BJ (cell line): Measurements from ENCODE around the gene ARHGEF33. TPM values are rescaled to one million over a fixed set of nuclear protein-coding genes. Genes with fewer than 3 reads are reported as not detected.

ENCODE experiments used
- CTCF ChIA-PET: fragments of 350-600 bp; formaldehyde crosslinking; extraction: SDS; loops from one replicate; lab custom pipeline; 2021; ENCODE audit warnings: antibody characterized with exemption, inconsistent platforms; lab: Yijun Ruan, JAX
- POLR2A ChIA-PET: fragments of 300-600 bp; sonication (Branson Sonifier 250); formaldehyde crosslinking; extraction: SDS; loops from one replicate; lab custom pipeline; 2021; ENCODE audit warnings: antibody characterized with exemption; lab: Charles Lee
- DNase-seq: peaks from one replicate; pipeline ENCODE4 v3.0.0-alpha.2; 2011; ENCODE audit warnings: low read depth
- H3K27me3 ChIP-seq: 2 replicates; pipeline ENCODE4 v1.6.0; 2011; ENCODE audit warnings: low read length; ENCODE audit not compliant: control insufficient read depth, insufficient read depth
- H3K36me3 ChIP-seq: 2 replicates; pipeline ENCODE4 v1.5.1; 2011; ENCODE audit warnings: low read length; ENCODE audit not compliant: control insufficient read depth, insufficient read depth
- H3K4me3 ChIP-seq: 2 replicates; pipeline ENCODE4 v1.5.1; 2011; ENCODE audit warnings: low read depth, mild to moderate bottlenecking, control low read depth, low read length
- CTCF ChIP-seq: IDR thresholded peaks from 2 replicates; pipeline ENCODE4 v1.5.1; 2011; ENCODE audit warnings: low read depth, mild to moderate bottlenecking, control low read depth, inconsistent platforms, low read length, moderate library complexity; ENCODE audit not compliant: insufficient read depth
- polyA plus RNA-seq: library from polyadenylated mRNA; depleted of rRNA; stranded (reverse); fragments of >200 nt; gene quantifications from 2 replicates; pipeline ENCODE4 v1.2.3, GENCODE V29; 2011

ARHGEF33 gene
- polyA plus RNA-seq, 1 experiment: 0.31 TPM

- H3K36me3 ChIP-seq: no peaks in the 10 kb centered on the region; the same call in 1 of the 2 replicates
- CTCF ChIA-PET: no interaction called here
- POLR2A ChIA-PET: no interaction called here
Measured at GRCh38 chr2:39015424-39015823, 125.7 kb downstream of the ARHGEF33 start.

GRCh38 chr2:39017334-39017733 is 127.7 kb downstream of the ARHGEF33 start:
- ChIA-PET CTCF (interaction anchor here (0.6 to 0.9 kb wide), 2 partner anchors 14 to 110 kb away, joined by 3 read pairs; no protein-coding TSS in a partner anchor), POLR2A (no interaction called here)
- H3K4me3 ChIP-seq: no peak overlapping the region
- DNase-seq: no peak
- H3K36me3 ChIP-seq: no peaks in the 10 kb centered on the region; the same call in 1 of the 2 replicates
- H3K27me3 ChIP-seq: no peaks in the 10 kb centered on the region
- no peak for TF ChIP-seq CTCF

More at GRCh38 chr2:39015424-39015823, 125.7 kb downstream of the ARHGEF33 start:
- TF ChIP-seq CTCF: no peak
- H3K27me3 ChIP-seq: no peaks in the 10 kb centered on the region
- DNase-seq: no peak
- no peak overlapping the region for H3K4me3 ChIP-seq

- no peaks in the 10 kb centered on the region for H3K27me3 ChIP-seq
- ChIA-PET CTCF (no interaction called here), POLR2A (no interaction called here)
- DNase-seq: no peak
- H3K4me3 ChIP-seq: no peak overlapping the region
- peaks cover 3% of the 10 kb centered on the region; the same call in 1 of the 2 replicates for H3K36me3 ChIP-seq
- TF ChIP-seq CTCF: no peak
Measured at GRCh38 chr2:39018638-39019037, 129.0 kb downstream of the ARHGEF33 start.

- Histone ChIP-seq H3K27me3 (no peaks in the 10 kb centered on the region), H3K4me3 (no peak overlapping the region), H3K36me3 (peaks cover 3% of the 10 kb centered on the region; the same call in 1 of the 2 replicates)
- no peak for TF ChIP-seq CTCF
- no peak for DNase-seq
- ChIA-PET CTCF (no interaction called here), POLR2A (interaction anchor here (0.6 kb wide), 1 partner anchor 279 kb away, joined by 3 read pairs; no protein-coding TSS in a partner anchor)
Measured at GRCh38 chr2:39020383-39020782, 130.7 kb downstream of the ARHGEF33 start.

GRCh38 chr2:39022642-39023235 is 133.1 kb downstream of the ARHGEF33 start:
- Histone ChIP-seq H3K36me3 (peaks cover 3% of the 10 kb centered on the region; the same call in 1 of the 2 replicates), H3K27me3 (no peaks in the 10 kb centered on the region), H3K4me3 (no peak overlapping the region)
- CTCF ChIA-PET: no interaction called here
- POLR2A ChIA-PET: interaction anchor here (0.6 kb wide), 1 partner anchor 39 kb away, joined by 5 read pairs; no protein-coding TSS in a partner anchor
- no peak for TF ChIP-seq CTCF
- DNase-seq: no peak
